IPS-15b (cell line): ENCODE measurements around the gene TNNT1.
A peak's percentile ranks its signal among the peaks of the same experiment; 100 is the strongest.

Source experiments
- H3K27me3 ChIP-seq: one replicate; pipeline ENCODE4 v1.6.1; 2013; ENCODE audit warnings: low read length; ENCODE audit not compliant: control insufficient read depth, insufficient read depth
- H3K36me3 ChIP-seq: one replicate; pipeline ENCODE4 v1.6.1; 2013; ENCODE audit warnings: low read length; ENCODE audit not compliant: control insufficient read depth, insufficient read depth
- H3K4me1 ChIP-seq: one replicate; pipeline ENCODE4 v1.6.1; 2013; ENCODE audit warnings: mild to moderate bottlenecking, low read length; ENCODE audit not compliant: control insufficient read depth, insufficient read depth
- H3K4me3 ChIP-seq: one replicate; pipeline ENCODE4 v1.5.1; 2013; ENCODE audit warnings: low read depth, low read length
- H3K9ac ChIP-seq: one replicate; pipeline ENCODE4 v1.6.1; 2013; ENCODE audit warnings: low read depth, mild to moderate bottlenecking, low read length
- H3K9me3 ChIP-seq: one replicate; pipeline ENCODE4 v1.6.1; 2013; ENCODE audit warnings: mild to moderate bottlenecking, low read length; ENCODE audit not compliant: control insufficient read depth, insufficient read depth

Gene TNNT1

GRCh38 chr19:55166530-55167268, 17.7 kb upstream of the TNNT1 start, which contains the start of gene DNAAF3:
Gene DNAAF3, minus strand, starts transcription at chr19:55166613. Its CDS starts 200 bp downstream, at chr19:55166413.
- Histone ChIP-seq H3K9me3 (no peaks in the 10 kb centered on the region), H3K9ac (peak within 1 kb of the TSS; percentile 62), H3K4me3 (peak within 1 kb of the TSS; percentile 79), H3K27me3 (peaks cover 36% of the 10 kb centered on the region), H3K36me3 (no peaks in the 10 kb centered on the region), H3K4me1 (no peaks in the 10 kb centered on the region)

DNA sequence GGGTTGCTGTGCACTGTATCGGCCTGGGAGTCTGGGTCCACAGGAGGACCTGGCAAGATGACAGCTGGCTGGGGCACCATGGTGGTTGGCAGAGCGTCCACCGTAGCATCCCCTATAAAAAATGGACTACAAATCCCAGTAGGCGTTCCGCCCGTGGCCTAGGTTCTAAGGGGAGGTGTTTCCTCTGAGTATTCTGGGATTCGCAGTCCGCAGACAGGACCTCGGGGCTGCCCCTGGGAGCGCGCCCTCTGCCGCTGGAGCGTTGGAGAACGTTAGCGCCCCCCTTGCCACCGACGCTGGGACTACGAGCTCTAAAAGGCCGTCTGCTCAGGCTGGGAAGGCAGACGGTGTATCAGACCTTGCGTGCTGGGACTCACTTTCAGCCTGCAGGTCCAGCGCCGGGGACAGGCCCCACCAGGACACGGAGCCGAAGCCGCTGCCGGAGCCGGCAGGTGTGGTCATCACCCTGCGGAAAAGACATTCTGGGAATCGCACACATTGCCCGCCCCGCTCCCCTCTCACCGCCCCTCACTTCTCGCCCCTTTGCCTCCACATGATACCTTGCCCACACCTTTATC, 17.0 kb upstream of the TNNT1 start:
- Histone ChIP-seq H3K27me3 (peaks cover 35% of the 10 kb centered on the region), H3K4me3 (peak overlapping the region; percentile 79), H3K9ac (no peak overlapping the region), H3K4me1 (peaks cover 2% of the 10 kb centered on the region), H3K36me3 (no peaks in the 10 kb centered on the region), H3K9me3 (no peaks in the 10 kb centered on the region)

- Histone ChIP-seq H3K9ac (no peak overlapping the region), H3K9me3 (no peaks in the 10 kb centered on the region), H3K4me1 (peaks cover 13% of the 10 kb centered on the region), H3K36me3 (no peaks in the 10 kb centered on the region), H3K27me3 (peaks cover 16% of the 10 kb centered on the region), H3K4me3 (peak overlapping the region; percentile 63)
Observed at GRCh38 chr19:55161571-55162322, 12.7 kb upstream of the TNNT1 start.

GRCh38 chr19:55160986-55161365, 12.0 kb upstream of the TNNT1 start:
- Histone ChIP-seq H3K9me3 (no peaks in the 10 kb centered on the region), H3K27me3 (peaks cover 16% of the 10 kb centered on the region), H3K36me3 (no peaks in the 10 kb centered on the region), H3K9ac (peak overlapping the region; percentile 47), H3K4me1 (peaks cover 13% of the 10 kb centered on the region), H3K4me3 (peak overlapping the region; percentile 63)

DNA sequence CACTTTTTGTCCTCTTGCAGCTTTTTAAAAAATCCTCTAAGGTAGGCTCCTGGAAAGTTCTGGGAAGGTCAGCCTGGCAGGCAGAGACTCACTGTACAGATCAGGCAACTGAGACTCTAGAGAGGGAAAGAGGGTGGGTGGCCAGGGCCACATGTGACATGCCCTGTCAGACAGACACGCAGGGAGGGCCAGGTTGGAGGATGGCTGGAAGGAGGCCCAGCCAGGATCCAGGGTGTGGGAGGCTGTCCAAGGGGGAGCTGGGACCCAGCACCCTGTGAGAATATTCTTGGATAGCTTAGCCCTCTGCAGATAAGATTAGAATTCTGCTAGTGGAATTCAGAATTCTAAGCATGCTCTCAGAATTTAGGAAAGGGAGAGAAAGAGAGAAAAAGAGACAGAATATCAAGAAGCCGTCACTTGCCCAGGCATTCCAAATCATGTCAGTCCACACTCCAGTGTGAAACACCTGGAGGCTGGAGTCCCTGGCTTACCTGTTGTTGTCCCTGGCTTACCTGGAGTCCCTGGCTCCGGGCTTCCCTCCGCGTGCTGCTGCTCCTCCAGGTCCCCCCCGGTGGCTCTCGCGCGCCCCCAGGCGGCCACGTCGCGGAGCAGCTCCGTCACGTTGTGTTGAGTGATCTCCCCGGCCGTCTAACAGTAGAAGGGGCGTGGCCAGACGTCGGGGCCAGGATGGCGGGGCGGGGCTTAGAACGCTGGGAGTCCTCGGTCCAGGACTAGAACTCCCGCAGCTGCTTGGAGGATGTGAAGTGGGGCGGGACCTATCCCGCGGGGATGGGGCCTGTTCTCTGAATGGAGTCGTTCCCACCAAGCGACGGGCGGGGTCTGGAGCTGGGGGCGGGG, 11.4 kb upstream of the TNNT1 start:
- Histone ChIP-seq H3K27me3 (peaks cover 16% of the 10 kb centered on the region), H3K9me3 (no peaks in the 10 kb centered on the region), H3K4me1 (peaks cover 13% of the 10 kb centered on the region), H3K4me3 (peak overlapping the region; percentile 8), H3K9ac (no peak overlapping the region), H3K36me3 (no peaks in the 10 kb centered on the region)

DNA sequence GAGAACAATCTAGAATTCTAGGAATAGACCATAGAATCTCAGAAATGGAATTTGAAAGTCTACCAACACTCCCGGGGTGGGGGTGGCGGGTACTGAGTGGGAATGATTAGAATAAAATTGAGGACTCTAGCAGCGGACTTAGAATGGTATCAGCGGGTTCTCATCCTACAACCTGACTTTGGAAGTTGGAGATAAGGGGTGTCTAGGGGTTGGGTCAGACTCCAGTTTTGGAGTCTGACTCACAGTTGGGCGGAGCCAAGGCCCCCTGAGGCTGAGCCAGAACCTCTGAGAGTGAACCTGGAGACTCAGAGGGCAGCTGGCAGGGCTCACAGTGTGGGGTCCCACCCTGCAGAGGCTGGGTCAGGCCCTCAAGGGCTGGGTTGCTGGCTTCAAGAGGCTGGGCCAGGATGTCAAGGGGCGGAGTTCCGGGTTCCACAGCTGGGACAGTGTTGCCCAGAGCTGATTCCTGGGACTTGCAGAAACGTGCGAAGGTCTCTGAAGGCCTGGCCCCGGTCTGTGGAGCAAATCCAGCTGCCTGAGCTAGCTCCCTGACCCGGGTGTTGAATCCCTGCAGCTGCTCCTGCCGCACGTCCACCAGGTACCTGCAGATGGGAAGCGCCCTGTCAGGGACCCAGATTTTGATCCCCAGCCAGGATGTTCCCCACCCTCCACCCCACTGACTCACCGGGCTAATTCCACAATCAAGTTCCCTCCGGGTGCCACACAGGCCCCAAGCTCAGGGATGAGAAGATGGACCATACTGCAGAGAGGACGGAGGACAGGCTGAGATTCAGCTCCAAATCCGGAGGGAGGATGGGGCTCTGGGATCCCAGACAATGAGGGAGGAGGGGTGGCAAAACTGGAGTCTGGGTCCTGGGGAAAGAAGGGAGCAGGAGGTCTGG, 10.1 kb upstream of the TNNT1 start:
- no peaks in the 10 kb centered on the region for H3K36me3 ChIP-seq
- no peaks in the 10 kb centered on the region for H3K9me3 ChIP-seq
- no peak overlapping the region for H3K9ac ChIP-seq
- H3K27me3 ChIP-seq: peaks cover 16% of the 10 kb centered on the region
- peaks cover 13% of the 10 kb centered on the region for H3K4me1 ChIP-seq
- H3K4me3 ChIP-seq: peak overlapping the region; percentile 45

GRCh38 chr19:55158423-55158822, 9.4 kb upstream of the TNNT1 start:
- peaks cover 16% of the 10 kb centered on the region for H3K27me3 ChIP-seq
- H3K9me3 ChIP-seq: no peaks in the 10 kb centered on the region
- H3K36me3 ChIP-seq: no peaks in the 10 kb centered on the region
- no peak overlapping the region for H3K9ac ChIP-seq
- no peak overlapping the region for H3K4me3 ChIP-seq
- H3K4me1 ChIP-seq: peaks cover 13% of the 10 kb centered on the region

GRCh38 chr19:55157064-55157908, 8.3 kb upstream of the TNNT1 start, which contains the start of gene TNNI3:
Gene TNNI3, minus strand, starts transcription at chr19:55157732. Its CDS starts 143 bp downstream, at chr19:55157589.
- no peaks in the 10 kb centered on the region for H3K9me3 ChIP-seq
- peaks cover 12% of the 10 kb centered on the region for H3K27me3 ChIP-seq
- peaks cover 13% of the 10 kb centered on the region for H3K4me1 ChIP-seq
- peak within 1 kb of the TSS; percentile 47 for H3K9ac ChIP-seq
- peak within 1 kb of the TSS; percentile 79 for H3K4me3 ChIP-seq
- no peaks in the 10 kb centered on the region for H3K36me3 ChIP-seq

GRCh38 chr19:55156202-55157063, 7.4 kb upstream of the TNNT1 start:
- Histone ChIP-seq H3K27me3 (peaks cover 5% of the 10 kb centered on the region), H3K9ac (peak overlapping the region; percentile 47), H3K9me3 (no peaks in the 10 kb centered on the region), H3K4me3 (peak overlapping the region; percentile 79), H3K4me1 (peaks cover 13% of the 10 kb centered on the region), H3K36me3 (peaks cover 5% of the 10 kb centered on the region)
